HL-60/S4 treated with phorbol 12-myristate 13-acetate at 8.2 ng/mL for 4 days and 3 days (cell line): ENCODE measurements around the gene EFTUD2.

Experiments used
- in situ Hi-C: fragments of 300-500 bp; cut with MboI; formaldehyde crosslinking; loops from 2 replicates; pipeline ENCODE4 v1.15.0; 2022; ENCODE audit warnings: low sequenced_read_pairs

Gene EFTUD2

GRCh38 chr17:44892250-44892649 lies 7.0 kb downstream of the EFTUD2 start:
- in situ Hi-C loops, result no loop called here

- in situ Hi-C loops, result no loop called here
Observed at GRCh38 chr17:44889003-44889402, 10.2 kb downstream of the EFTUD2 start.

DNA sequence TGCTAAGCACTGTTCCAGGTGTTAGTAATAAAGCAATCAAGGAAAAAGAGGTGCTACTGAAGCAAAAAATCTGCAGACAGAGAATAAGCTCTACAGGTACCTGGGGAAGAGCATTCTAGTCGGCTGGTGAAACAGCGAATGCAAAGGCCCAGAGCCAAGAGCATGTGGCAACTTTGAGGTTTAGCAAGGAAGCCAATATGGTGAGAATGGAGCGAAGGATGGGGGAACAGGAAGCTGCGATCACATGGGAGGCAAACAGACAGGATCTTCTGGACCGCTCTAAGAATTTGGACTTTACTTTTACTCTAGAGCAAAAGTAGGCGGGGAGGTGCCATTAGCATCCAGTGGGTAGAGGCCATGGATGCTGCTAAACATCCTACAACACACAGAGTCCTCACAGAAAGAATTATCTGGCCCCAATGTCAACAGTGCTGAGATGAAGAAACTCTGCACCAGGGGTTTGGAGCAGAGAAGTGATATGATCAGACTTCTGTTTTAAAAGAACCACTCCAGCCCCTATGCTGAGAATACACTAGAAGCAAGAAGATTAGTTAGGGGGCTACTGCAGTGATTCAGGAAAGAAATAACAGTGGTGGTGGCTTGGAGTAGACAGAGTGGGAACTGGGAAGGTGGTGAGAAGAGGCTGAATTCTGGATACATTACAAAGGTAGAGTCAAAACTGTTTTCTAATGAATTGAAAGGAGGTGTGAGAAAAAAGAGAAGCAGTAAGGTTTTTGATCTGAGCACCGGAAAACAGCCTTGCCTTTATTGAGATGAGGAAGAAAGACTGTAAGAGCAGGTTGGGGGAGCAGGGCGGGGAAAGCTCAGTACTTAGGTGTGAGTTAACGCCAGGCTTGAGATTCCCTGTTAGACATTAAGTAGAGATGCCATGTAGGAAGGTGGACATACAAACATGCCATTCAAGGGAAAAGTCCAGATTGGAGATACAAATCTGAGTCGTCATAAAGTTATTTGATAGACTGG lies 11.0 kb downstream of the EFTUD2 start:
- in situ Hi-C loops, result no loop called here

DNA sequence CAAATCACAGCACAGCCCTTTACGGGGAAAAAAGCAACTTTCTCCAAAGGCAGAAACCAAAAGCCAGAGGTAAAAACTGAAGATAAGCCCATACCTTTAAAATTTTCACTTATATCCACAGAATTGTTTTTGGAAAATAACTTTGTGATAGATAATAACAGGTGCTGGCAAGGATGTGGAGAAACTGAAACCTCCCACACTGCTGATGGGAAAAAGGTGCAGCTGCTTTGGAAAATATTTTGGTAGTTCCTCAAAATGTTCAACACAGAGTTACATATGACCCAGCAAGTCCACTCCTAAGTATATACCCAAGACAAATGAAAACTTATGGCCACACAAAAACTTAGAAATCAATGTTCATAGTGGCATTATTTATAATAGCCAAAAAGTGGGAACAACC lies 12.2 kb downstream of the EFTUD2 start:
- in situ Hi-C loops, result no loop called here

DNA sequence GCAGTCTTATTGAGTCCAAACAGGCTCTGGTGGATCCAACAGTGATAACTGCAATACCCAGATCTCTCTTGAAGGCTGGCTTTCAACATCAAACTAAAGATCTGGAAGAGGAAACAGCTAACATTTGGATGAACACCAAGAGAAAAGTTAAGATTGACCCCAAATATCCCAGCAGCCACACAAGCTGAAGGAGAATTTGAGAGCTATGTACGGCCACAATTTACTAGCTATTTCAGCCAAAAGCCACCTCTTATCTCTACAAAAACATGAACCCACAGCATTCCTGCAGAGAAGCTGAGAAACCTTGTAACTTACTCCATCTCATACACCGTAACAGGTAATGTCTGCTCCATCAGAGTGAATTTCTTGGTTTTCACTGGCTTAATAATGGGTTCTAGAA lies 14.3 kb downstream of the EFTUD2 start:
- in situ Hi-C loops, result no loop called here

- in situ Hi-C loops, result no loop called here
Observed at GRCh38 chr17:44881145-44881544, 18.1 kb downstream of the EFTUD2 start.

GRCh38 chr17:44880062-44880461 lies 19.2 kb downstream of the EFTUD2 start:
- in situ Hi-C loops, result no loop called here

DNA sequence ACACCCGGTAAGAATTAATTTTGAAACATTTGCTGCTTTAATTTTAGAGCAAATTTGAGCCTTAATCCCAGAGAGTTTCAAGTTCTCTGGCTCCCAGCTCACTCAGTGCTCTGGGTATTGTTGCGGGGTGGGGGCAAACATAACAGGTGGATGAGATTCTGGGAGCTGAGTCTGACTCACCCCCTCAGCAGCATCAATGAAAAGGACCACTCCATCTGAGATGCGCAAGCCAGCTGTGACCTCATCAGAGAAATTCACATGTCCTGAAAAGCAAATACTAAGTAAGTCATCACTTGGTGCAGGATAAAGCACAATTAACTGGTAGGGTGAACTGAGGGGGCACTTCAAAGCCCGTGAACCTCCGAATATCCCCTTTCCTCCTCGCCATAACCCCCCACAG lies 19.9 kb downstream of the EFTUD2 start:
- in situ Hi-C loops, result no loop called here

- in situ Hi-C loops, result no loop called here
Observed at GRCh38 chr17:44878627-44879221, 20.5 kb downstream of the EFTUD2 start.

DNA sequence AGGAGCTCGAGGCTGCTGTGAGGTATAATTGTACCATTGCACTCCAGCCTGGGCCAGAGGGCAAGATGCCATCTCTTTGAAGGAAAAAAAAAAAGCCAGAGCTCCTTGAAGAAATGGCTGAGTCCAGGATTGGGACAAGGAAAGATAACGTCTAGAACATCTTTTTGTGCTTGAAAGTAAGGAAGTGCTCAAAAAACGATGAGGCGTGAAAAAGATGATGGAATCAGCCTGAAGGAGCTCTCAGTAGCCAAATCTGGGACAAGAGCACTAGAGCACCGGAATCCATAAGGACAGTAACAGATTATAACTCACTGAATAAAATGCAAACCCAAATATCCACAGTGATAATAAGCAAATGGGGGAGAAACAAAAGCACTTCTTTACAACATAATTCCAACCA lies 22.1 kb downstream of the EFTUD2 start:
- in situ Hi-C loops, result no loop called here

DNA sequence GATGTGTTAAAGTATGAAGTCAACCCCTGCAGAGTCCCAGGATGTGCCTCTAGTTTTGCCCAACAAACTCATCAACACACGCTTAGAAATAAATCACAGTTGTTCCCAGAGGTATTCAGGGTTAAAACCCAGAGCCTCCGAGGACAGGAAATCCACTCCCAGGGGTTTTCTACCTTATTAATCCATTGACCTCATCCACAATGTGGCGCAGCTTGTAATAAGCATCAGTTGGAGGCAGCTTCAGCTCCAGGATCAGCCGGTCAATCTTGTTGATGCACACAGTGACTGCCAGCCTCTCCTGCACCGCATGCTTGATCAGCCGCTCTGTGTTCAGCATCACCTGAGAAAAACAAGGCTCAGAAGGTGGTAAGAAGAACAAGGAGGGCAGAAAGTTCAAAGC lies 23.5 kb downstream of the EFTUD2 start:
- in situ Hi-C loops, result no loop called here

- in situ Hi-C loops, result loop anchor here (25.0 kb wide), 1 partner anchor 335 kb away; no protein-coding TSS in a partner anchor
Observed at GRCh38 chr17:44872131-44872768, 27.0 kb downstream of the EFTUD2 start.

GRCh38 chr17:44871556-44871955 lies 27.7 kb downstream of the EFTUD2 start:
- in situ Hi-C loops, result loop anchor here (25.0 kb wide), 1 partner anchor 334 kb away; no protein-coding TSS in a partner anchor

GRCh38 chr17:44867841-44868240 lies 31.4 kb downstream of the EFTUD2 start:
- in situ Hi-C loops, result loop anchor here (10.0 to 25.0 kb wide), 2 partner anchors 83 to 331 kb away; no protein-coding TSS in a partner anchor

DNA sequence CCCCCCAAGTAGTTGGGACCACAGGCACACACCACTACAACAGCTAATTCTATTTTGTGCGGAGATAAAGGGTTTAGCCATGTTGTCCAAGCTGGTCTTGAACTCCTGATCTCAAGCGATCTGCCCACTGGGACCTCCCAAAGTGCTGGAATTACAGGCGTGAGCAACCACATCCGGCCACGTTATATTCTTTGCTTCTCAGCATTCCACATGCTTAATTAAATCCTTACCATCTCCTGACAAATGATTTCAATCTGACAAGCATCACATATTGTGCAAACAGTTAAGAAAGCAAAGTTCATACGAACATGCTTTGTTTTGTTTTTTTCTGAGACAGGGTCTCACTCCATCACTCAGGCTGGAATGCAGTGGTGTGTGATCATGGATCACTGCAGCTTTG lies 33.3 kb downstream of the EFTUD2 start:
- in situ Hi-C loops, result loop anchor here (10.0 to 25.0 kb wide), 2 partner anchors 81 to 329 kb away; no protein-coding TSS in a partner anchor

DNA sequence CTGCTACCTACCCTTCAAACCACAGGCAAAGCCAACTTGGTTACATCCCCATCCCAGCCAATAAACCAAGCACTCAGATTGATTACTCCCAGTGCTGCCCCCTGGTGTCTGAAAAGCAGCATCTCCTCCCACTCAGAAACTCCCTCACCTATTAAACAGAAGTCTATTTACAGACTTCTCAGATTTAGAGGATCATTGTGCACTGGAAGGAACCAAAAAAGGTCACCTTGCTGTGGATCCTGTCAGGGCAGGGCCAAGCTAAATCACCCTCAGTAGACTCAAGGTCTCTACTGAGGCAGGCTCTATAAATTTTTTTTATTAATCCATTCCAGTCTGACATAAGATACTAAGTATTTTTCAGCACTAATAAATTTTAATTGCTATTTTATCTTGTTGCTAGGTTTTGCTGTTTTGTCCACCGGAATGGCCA lies 34.0 kb downstream of the EFTUD2 start:
- in situ Hi-C loops, result loop anchor here (10.0 to 25.0 kb wide), 2 partner anchors 80 to 328 kb away; no protein-coding TSS in a partner anchor

GRCh38 chr17:44864831-44865230 lies 34.4 kb downstream of the EFTUD2 start:
- in situ Hi-C loops, result loop anchor here (10.0 to 25.0 kb wide), 2 partner anchors 80 to 328 kb away; no protein-coding TSS in a partner anchor

DNA sequence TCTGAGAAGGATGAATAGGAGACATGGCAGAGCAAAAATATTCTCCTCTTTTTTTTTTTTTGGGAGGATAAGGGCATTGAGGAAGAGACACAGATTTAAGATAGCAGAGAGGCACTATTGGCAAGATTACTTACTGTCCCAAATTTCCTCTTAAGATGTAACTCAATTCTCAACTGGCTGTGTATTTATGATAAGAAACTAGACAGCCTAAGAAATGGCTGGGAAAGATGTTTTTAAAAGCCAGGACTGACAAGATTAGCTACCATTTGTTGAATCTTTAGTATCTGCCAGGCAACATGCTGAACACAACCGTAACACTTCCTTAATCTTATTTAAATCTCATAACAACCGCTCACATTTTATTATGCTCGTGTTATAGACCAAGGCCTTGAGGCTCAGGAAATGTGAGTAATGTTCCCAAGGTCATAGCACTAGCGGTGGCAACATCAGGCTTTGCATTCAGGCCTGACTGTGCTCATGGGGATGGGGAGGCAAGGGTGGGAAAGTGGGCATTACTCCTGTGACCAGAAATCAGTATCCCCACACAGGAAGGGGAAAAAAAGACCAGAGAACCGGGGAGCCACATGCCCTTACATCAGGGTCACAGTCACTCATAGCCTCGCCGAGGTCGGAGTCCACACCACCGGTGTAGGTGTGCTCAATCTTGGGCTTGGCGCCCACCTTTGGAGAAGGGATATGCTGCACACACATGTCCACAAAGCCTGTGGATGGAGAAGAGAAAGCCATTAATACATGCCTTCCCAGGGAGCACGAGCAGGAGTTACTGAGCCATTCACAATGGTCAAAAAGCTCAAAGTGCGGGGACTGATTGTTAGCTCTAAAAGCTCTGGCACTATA lies 36.0 kb downstream of the EFTUD2 start:
- in situ Hi-C loops, result loop anchor here (10.0 to 25.0 kb wide), 2 partner anchors 78 to 326 kb away; no protein-coding TSS in a partner anchor

DNA sequence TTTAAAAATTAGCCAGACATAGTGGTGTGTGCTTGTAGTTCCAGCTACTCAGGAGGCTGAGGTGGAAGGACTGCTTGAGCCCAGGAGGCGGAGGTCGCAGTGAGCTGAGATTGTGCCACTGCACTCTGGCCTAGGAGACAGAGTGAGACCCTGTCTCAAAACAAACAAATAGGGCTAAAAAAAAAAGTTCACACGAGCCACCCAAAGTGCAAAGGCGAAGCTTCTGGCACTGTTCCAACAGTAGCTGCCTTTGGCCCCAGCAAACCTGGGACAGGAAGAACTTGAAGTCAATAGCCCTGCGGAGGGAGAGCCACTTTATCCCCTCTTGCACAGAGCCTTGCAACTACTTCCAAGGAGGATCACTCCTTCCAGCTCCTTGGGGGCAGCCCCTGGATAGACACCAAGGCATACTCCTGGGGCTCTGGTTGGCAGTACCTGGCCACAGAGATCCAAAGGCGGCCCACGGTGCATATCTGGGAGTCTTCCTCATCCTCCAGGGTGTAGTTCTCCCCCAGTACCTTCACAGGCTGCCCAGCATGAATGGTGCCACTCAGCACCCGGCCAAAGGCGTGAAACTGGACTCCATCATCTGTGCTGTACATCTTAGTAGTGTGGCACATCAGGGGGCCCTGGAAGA lies 36.8 kb downstream of the EFTUD2 start:
- in situ Hi-C loops, result loop anchor here (10.0 to 25.0 kb wide), 2 partner anchors 78 to 325 kb away; no protein-coding TSS in a partner anchor
